Hepatocyte (in vitro differentiated cells): Measurements from ENCODE around the gene TAF6.

Experiments
- EZH2 ChIP-seq: fragments of 200-600 bp; sonication (generic); IDR thresholded peaks from 2 replicates; pipeline ENCODE4 v1.6.1; 2016; ENCODE audit warnings: antibody characterized with exemption, mild to moderate bottlenecking, borderline replicate concordance
- EZH2phosphoT487 ChIP-seq: fragments of 200-600 bp; sonication (generic); IDR thresholded peaks from one replicate; pipeline ENCODE4 v1.6.1; 2018; ENCODE audit warnings: antibody characterized with exemption, mild to moderate bottlenecking, low read depth, moderate library complexity; ENCODE audit not compliant: unreplicated experiment, severe bottlenecking

- TF ChIP-seq EZH2phosphoT487 (no peak), EZH2 (no peak)
Measured at GRCh38 chr7:100126931-100127865, 8.0 kb upstream of the TAF6 start, which contains the start of gene MBLAC1.
